Colonic mucosa (tissue), 4 donors: ENCODE results near the gene LRRC59. TPM values are rescaled to one million over a fixed set of nuclear protein-coding genes. Genes with fewer than 3 reads are reported as not detected.

ENCODE experiments used
- DNase-seq: peaks from one replicate; pipeline ENCODE4 v3.0.0-alpha.2; 2020
- H3K27ac ChIP-seq: fragments of 200-600 bp; one replicate; pipeline ENCODE4 v1.8.0; 2021
- H3K27me3 ChIP-seq: fragments of 200-600 bp; one replicate; pipeline ENCODE4 v1.8.0; 2021
- H3K36me3 ChIP-seq: fragments of 200-600 bp; one replicate; pipeline ENCODE4 v1.8.0; 2021
- H3K4me1 ChIP-seq: fragments of 200-600 bp; one replicate; pipeline ENCODE4 v1.8.0; 2021; ENCODE audit warnings: mild to moderate bottlenecking
- H3K4me3 ChIP-seq: fragments of 200-600 bp; one replicate; pipeline ENCODE4 v1.8.0; 2021
- H3K9ac ChIP-seq, 2 donors: one replicate each; pipeline ENCODE4 v1.7.0; 2013; ENCODE audit warnings: control low read depth in 2 of 2, low read depth in 2 of 2, low read length in 2 of 2
- H3K9me3 ChIP-seq: fragments of 200-600 bp; one replicate; pipeline ENCODE4 v1.8.0; 2021
- CTCF ChIP-seq: fragments of 200-600 bp; IDR thresholded peaks from one replicate; pipeline ENCODE4 v1.8.0; 2022; ENCODE audit warnings: antibody characterized with exemption, mild to moderate bottlenecking
- intact Hi-C: fragments of 100-400 bp; cut with DNase I; formaldehyde crosslinking; loops from one replicate; pipeline ENCODE4 v1.14.1; 2022
- total RNA-seq, 2 donors: library from RNA; stranded (reverse); fragmentation: NEBNext Ultra II Directional in 1 of 2; extraction: Animal tissue kit (Norgen Biotek cat#: 25700) in 1 of 2; gene quantifications; one replicate each; pipeline ENCODE4 v1.2.1, GENCODE V29; 2021
- donor health status: healthy.
- donor health status: DM: no; HTN: no; CAD: no.
- donor health status: DM: no; HTN: no; CAD: no.

Gene LRRC59
- total RNA-seq, 2 donors from 2014 or later: 147 to 265 TPM

GRCh38 chr17:50349243-50349600 lies 48.1 kb downstream of the LRRC59 start:
- H3K27me3 ChIP-seq: no peaks in the 10 kb centered on the region
- H3K9me3 ChIP-seq: no peaks in the 10 kb centered on the region
- H3K27ac ChIP-seq: no peak overlapping the region
- H3K36me3 ChIP-seq: no peaks in the 10 kb centered on the region
- H3K9ac ChIP-seq: no peak overlapping the region
- no peak for TF ChIP-seq CTCF
- H3K4me1 ChIP-seq: peaks cover 7% of the 10 kb centered on the region
- no peak overlapping the region for H3K4me3 ChIP-seq
- intact Hi-C loops: no loop called here
- no peak for DNase-seq

- Histone ChIP-seq H3K9ac (no peak overlapping the region), H3K27me3 (no peaks in the 10 kb centered on the region), H3K4me3 (no peak overlapping the region), H3K36me3 (no peaks in the 10 kb centered on the region), H3K9me3 (no peaks in the 10 kb centered on the region), H3K4me1 (peaks cover 7% of the 10 kb centered on the region), H3K27ac (no peak overlapping the region)
- TF ChIP-seq CTCF: no peak
- no peak for DNase-seq
- intact Hi-C loops: no loop called here
Observed at GRCh38 chr17:50348522-50349242, 48.6 kb downstream of the LRRC59 start.

GRCh38 chr17:50347894-50348291 lies 49.4 kb downstream of the LRRC59 start:
- Histone ChIP-seq H3K27ac (no peak overlapping the region), H3K9ac (no peak overlapping the region), H3K36me3 (no peaks in the 10 kb centered on the region), H3K9me3 (no peaks in the 10 kb centered on the region), H3K4me3 (no peak overlapping the region), H3K27me3 (no peaks in the 10 kb centered on the region), H3K4me1 (peaks cover 7% of the 10 kb centered on the region)
- no peak for DNase-seq
- no peak for TF ChIP-seq CTCF
- intact Hi-C loops: no loop called here

GRCh38 chr17:50347117-50347893 lies 50.0 kb downstream of the LRRC59 start:
- no peak overlapping the region for H3K27ac ChIP-seq
- DNase-seq: no peak
- H3K9me3 ChIP-seq: no peaks in the 10 kb centered on the region
- peaks cover 7% of the 10 kb centered on the region for H3K4me1 ChIP-seq
- H3K9ac ChIP-seq: peak overlapping the region; percentile 84 to 93
- no peaks in the 10 kb centered on the region for H3K27me3 ChIP-seq
- peak overlapping the region; percentile 79 for H3K4me3 ChIP-seq
- H3K36me3 ChIP-seq: no peaks in the 10 kb centered on the region
- intact Hi-C loops: no loop called here
- no peak for TF ChIP-seq CTCF

GRCh38 chr17:50346313-50347116 lies 50.8 kb downstream of the LRRC59 start:
- peak overlapping the region; percentile 41 for H3K27ac ChIP-seq

More at GRCh38 chr17:50346313-50347116, 50.8 kb downstream of the LRRC59 start:
- DNase-seq: peak; percentile 64
- Histone ChIP-seq H3K4me3 (peak overlapping the region; percentile 79), H3K36me3 (no peaks in the 10 kb centered on the region), H3K27me3 (no peaks in the 10 kb centered on the region), H3K4me1 (peaks cover 7% of the 10 kb centered on the region), H3K9me3 (no peaks in the 10 kb centered on the region), H3K9ac (peak overlapping the region; percentile 84 to 93)
- TF ChIP-seq CTCF: no peak
- intact Hi-C loops: no loop called here
